Measurements from ENCODE around the gene SUPT6H.
"Not testable (repeated sequence)": the region's sequence is repeated elsewhere in the genome, so short reads cannot be mapped to it uniquely, and the experiment has no call there.

Gene SUPT6H

DNA sequence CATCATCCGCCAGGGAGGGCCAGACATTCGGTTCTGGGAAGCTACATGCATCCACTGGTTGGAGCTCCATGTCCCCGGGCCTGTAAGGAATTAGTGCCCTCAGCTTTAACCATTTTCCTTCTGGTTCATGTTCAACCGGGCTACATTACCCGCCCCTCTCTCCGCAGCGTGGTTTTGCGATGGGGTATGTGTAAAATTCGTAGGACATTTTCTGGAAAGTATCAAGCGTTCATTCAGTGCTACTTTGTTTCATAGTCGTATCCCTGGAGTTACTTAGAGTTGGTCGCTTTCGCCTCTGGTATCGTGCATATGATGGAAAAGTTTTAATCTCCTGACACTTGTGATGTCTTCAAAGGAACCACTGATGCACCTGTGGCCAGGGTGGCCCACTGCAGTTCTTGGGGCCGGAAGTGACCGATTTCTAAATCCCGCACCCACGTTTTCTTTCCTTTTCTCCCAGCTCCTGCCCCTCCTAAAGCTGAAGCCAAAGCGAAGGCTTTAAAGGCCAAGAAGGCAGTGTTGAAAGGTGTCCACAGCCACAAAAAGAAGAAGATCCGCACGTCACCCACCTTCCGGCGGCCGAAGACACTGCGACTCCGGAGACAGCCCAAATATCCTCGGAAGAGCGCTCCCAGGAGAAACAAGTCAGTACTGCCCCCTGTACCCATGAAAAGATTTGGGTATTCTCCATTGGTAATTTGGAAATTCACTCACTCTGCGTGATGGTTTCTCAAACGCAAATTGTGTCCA is 58.4 kb downstream of the SUPT6H start:
- DNase-seq: no peak

GRCh38 chr17:28720997-28721329 is 59.0 kb downstream of the SUPT6H start:
- not testable (repeated sequence) for DNase-seq

DNA sequence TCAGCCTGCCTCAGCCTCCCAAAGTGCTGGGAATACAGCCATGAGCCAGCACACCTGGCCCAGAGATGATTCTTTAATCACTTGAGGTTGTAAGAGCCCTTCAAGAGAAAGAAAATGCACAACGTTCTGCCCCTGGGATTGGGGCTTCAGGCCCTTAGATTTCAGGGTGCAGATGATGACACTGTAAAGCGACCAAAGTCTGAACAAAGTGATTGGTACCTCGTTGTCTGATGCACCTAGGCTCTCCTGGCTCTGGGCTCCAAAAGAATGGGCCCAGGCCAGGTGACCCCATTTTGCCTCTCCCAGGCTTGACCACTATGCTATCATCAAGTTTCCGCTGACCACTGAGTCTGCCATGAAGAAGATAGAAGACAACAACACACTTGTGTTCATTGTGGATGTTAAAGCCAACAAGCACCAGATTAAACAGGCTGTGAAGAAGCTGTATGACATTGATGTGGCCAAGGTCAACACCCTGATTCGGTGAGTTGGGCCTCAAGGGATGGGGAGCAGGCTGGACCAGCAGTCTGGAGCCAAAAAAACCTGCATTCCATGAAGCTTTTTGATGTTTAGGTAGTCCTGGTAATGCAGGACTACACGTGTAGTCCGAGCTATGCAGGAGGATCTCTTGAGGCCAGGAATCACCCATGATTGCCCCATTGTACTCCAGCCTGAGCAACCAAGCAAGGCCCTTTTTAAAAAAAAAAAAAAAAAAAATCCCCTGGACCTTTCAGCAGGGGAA is 60.6 kb downstream of the SUPT6H start:
- no peak for DNase-seq

DNA sequence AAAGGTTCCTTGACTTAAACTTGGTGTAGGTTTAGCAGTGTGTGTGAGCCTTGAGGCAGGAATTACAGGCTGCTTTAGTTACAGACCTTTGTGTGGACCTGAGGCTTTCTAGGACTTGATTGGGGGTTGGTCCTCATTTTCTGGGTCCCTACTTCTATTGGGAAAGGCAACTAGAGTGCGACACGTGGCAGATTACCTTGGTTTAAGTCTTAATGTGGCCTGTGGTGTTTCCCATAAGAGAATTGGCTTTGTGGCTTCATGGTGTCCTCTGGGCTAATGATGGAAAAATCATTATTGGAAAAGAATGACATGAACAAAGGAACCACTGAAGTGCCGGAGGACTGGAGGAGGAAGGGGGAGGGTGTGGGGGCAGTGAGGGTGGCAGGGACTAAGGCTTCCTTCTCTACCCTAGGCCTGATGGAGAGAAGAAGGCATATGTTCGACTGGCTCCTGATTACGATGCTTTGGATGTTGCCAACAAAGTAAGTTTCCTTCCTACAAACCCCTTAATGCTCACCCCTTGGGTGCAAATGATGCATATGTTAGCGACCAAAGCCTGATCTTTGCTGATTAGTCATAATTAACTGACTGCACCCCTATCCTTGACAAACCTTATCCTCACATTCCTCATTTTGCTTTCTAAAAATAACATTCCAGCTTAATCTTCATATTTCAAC is 61.3 kb downstream of the SUPT6H start:
- peak in 1 of 2 experiments; percentile 23 for DNase-seq

GRCh38 chr17:28723836-28724499 is 62.0 kb downstream of the SUPT6H start:
- DNase-seq: not testable (repeated sequence)

- DNase-seq: peak; percentile 58 to 62
These were observed 62.6 kb downstream of the SUPT6H start for GRCh38 chr17:28724500-28725165.

- peak; percentile 64 to 78 for DNase-seq
These were observed 63.2 kb downstream of the SUPT6H start for GRCh38 chr17:28725166-28725659.

GRCh38 chr17:28725660-28726225 is 63.7 kb downstream of the SUPT6H start:
- DNase-seq: peak; percentile 57 to 78

DNA sequence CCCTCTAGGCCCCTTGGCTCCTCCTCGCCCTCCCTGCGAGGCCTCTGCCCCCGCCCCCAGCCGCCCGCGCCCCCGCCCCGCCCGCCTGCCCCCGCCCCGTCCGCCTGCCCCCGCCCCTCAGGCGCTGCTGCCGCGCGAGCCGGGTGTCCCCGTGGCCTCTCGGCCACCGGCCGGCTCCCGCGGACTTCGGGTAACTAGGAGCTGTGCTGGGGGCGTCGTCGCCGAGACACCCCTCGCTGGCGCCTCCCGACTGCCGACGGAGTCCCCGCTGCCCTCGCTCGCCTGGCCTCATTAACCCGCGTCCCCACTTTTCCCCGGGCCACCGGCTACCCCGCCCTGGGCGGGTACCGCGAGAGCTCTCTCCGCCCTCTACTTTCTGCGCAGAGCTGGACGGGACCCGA is 64.2 kb downstream of the SUPT6H start, which contains the start of gene TLCD1:
Gene TLCD1 (minus strand): TSS at position 8 of the 401 bp plus-strand sequence. CDS start 136 bp downstream, outside the sequence.
- peak; percentile 66 to 79 for DNase-seq

DNA sequence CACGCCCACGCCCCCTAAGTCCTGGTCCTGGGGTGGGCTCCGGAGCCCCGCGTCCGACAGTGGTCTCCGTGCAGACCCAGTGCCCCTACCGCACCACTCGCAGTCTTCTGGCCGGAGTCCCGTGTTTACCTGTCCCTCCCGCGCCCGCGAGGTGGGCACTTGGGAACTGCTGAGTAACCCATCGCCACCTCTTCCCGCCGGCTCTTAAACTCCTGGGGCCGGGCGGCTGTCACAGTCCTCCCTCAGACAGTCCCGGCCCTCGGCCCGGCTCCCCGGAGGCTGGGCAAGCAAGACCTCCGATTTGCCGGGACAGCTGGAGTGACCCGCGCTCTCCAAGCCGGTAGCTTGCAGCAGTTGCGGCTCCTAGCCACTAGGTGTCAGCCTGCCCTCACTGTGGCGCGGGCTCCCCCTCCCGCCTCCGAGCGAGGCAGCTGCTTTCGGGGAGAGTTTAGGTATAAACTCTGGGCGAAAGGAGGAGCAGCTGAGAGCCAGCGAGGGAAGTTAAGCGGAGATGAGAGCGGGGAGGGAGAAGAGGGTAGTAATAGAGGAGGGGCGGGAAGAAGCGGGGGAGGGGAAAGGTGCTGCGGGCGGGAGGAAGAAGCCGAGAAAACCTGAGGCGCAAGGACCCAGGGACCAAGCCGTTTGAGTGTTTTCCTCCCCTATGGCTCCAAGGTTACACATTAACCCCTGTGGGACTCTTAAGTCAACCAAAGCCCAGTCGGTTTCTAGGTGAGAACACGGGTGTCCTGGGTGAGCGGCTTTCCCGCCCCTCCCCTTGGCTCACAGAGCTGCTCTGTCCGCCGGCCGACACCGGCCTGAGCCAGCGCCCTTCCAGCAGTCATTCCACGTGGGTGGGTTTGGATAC is 64.9 kb downstream of the SUPT6H start:
- peak; percentile 93 to 95 for DNase-seq

DNA sequence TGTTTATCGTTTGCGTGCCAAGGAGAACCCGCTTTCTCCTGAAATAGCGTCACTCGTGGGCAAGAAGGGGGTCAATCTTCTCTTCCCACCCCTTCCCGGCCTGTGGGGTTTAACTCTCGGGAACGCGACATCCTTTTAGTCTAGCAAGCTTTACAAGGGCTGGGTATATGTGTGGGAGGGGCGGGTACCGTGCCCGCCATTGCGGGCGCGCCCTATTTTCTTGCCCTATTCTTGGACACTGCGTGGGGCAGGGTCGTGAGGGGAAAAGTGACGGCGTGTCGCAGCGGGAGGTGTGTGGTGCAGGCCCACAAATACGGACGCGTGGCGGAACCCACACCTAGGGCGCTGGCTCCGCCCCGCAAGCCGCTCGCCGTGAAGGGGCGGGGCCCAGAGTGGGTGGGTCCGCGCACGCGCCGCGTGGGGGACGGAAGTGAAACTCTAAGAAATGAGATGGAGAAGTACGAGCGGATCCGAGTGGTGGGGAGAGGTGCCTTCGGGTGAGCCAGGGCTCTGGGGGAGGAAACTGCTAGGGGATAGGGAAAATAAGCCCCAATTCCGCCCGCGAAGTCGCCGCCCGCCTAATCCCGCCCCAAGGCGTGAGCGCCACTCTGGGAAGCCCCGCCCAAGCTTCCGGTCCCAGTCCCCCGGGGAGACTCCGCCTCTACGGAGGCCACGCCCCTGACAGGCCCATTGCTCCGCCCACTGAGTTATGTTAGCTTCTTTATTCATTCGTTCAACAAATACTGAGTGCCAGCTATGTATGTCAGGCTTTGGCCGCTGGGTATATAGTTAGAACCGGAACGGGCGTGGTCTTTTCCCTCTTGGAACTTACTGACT is 66.6 kb downstream of the SUPT6H start, which contains the start of gene NEK8:
Gene NEK8 (plus strand): TSS at position 425 of the 837 bp plus-strand sequence. CDS start 26 bp downstream, at position 451.
- DNase-seq: peak; percentile 91 to 92

DNA sequence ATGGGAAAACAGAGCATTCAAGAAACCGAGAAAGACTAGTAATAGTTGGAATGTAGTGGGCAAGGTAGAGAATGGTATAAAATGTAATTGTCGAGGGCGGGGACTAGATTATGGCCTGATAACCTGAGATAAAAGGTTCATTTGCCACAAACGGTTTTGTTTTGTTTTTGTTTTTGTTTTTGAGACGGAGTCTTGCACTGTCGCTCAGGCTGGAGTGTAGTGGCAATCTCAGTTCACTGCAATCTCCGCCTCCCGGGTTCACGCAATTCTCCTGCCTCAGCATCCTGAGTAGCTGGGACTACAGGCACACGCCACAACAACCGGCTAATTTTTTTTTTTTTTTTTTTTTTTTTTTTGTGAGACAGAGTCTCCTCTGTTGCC is 67.9 kb downstream of the SUPT6H start:
- DNase-seq: no peak

GRCh38 chr17:28733346-28733745 is 71.3 kb downstream of the SUPT6H start:
- no peak for DNase-seq

DNA sequence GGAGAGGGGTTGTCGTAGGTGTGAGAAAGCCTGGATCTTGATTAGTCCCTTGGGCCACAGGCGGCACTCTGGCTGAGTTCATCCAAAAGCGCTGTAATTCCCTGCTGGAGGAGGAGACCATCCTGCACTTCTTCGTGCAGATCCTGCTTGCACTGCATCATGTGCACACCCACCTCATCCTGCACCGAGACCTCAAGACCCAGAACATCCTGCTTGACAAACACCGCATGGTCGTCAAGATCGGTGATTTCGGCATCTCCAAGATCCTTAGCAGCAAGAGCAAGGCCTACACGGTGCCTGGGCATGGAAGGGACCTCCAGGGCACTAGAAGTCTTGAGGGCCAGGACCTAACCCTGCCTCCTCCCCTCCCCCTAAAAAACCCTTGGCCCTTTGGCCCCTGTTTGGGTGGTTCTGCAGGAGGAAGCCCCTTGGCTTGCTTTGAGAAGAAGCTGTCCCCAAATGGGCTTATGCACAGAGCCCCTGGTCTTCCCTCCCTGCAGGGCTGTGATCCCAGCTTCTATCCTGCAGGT is 72.8 kb downstream of the SUPT6H start:
- no peak for DNase-seq

DNA sequence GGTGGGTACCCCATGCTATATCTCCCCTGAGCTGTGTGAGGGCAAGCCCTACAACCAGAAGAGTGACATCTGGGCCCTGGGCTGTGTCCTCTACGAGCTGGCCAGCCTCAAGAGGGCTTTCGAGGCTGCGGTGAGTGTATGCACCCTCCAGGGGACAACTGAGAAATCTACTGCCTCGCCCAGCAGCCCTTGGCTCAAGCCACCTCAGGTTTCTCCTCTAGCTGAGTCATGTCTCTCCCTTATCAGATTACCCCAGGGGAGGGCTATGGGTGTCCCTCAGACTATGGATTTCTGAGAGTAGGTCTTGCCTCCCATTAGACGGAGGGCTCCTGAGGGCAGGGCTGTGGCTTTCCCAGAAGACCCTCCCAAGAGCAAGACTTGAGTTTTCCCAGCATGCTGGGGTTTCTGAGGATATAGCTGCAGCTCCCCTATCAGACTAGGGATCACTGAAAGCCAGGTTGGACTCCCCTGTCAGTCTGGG is 73.3 kb downstream of the SUPT6H start:
- no peak for DNase-seq

DNA sequence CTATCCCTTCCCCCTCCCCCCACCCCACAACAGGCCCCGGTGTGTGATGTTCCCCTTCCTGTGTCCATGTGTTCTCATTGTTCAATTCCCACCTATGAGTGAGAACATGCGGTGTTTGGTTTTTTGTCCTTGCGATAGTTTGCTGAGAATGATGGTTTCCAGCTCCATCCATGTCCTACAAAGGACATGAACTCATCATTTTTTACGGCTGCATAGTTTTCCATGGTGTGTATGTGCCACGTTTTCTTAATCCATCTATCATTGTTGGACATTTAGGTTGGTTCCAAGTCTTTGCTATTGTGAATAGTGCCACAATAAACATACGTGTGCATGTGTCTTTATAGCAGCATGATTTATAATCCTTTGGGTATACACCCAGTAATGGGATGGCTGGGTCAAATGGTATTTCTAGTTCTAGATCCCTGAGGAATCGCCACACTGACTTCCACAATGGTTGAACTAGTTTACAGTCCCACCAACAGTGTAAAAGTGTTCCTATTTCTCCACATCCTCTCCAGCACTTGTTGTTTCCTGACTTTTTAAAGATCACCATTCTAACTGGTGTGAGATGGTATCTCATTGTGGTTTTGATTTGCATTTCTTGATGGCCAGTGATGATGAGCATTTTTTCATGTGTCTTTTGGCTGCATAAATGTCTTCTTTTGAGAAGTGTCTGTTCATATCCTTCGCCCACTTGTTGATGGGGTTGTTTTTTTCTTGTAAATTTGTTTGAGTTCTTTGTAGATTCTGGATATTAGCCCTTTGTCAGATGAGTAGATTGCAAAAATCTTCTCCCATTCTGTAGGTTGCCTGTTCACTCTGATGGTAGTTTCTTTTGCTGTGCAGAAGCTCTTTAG is 74.1 kb downstream of the SUPT6H start:
- DNase-seq: not testable (repeated sequence)

- no peak for DNase-seq
These were observed 75.3 kb downstream of the SUPT6H start for GRCh38 chr17:28737316-28737715.

Data from Kasumi-1 (cell line).